Mononuclear cell (primary cell): ENCODE data around the gene TLR4. TPM values are rescaled to one million over a fixed set of nuclear protein-coding genes. Genes with fewer than 3 reads are reported as not detected.

Experiments used
- H3K27me3 ChIP-seq: 2 replicates; pipeline ENCODE4 v1.6.0; 2011; ENCODE audit warnings: low read length, control low read depth; ENCODE audit not compliant: insufficient read depth
- H3K4me1 ChIP-seq: 2 replicates; pipeline ENCODE4 v1.5.1; 2011; ENCODE audit warnings: mild to moderate bottlenecking, low read length, control low read depth; ENCODE audit not compliant: insufficient read depth
- H3K4me3 ChIP-seq: 2 replicates; pipeline ENCODE4 v1.5.1; 2011; ENCODE audit warnings: mild to moderate bottlenecking, low read length, moderate library complexity
- H3K9me3 ChIP-seq: 2 replicates; pipeline ENCODE4 v1.5.1; 2011; ENCODE audit warnings: low read depth, mild to moderate bottlenecking, control low read depth, low read length
- total RNA-seq: library from RNA; depleted of rRNA; stranded (reverse); fragments of >200 nt; gene quantifications from one replicate; pipeline ENCODE4 v1.2.3, GENCODE V29; 2012

The TLR4 gene
- total RNA-seq, 1 donor: 59.9 TPM

DNA sequence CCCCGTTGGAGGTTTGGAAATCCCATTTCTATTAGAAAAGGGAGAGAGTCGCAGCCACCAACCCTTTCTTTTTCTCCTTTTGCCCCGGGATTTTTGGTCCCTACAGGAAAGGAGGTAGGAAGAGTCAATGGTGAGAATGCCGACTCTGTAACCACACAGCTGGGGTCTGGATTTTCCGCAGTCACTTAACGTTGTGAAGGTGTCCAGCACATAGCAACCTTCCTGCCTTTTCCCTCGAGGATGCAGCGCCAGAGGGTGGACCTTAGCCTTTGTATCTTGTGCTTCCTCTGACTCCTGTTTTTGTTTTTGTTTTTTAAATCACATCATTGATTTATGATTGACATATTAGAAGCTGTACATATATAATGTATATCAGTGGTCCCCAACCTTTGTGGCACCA, 41.4 kb downstream of the TLR4 start:
- Histone ChIP-seq H3K4me3 (no peak overlapping the region), H3K4me1 (peaks cover 16% of the 10 kb centered on the region), H3K9me3 (no peaks in the 10 kb centered on the region), H3K27me3 (peaks cover 27% of the 10 kb centered on the region)

DNA sequence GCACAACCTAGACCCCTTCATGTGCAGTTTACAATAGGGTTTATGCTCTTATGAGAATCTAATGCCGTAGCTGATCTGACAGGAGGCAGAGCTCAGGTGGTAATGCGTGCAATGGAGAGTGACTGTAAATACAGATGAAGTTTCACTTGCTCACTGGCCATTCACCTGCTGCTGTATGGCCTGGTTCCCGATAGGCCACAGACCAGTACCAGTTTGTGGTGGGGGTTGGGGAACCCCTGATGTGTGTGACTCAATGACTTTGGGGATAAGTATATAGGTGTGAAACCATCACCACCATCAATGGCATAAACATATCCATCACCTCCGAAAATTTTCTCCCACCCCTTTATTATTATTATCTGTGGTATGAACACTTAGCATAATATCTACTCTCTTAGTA, 42.1 kb downstream of the TLR4 start:
- Histone ChIP-seq H3K27me3 (peaks cover 27% of the 10 kb centered on the region), H3K4me3 (no peak overlapping the region), H3K4me1 (peaks cover 16% of the 10 kb centered on the region), H3K9me3 (no peaks in the 10 kb centered on the region)

DNA sequence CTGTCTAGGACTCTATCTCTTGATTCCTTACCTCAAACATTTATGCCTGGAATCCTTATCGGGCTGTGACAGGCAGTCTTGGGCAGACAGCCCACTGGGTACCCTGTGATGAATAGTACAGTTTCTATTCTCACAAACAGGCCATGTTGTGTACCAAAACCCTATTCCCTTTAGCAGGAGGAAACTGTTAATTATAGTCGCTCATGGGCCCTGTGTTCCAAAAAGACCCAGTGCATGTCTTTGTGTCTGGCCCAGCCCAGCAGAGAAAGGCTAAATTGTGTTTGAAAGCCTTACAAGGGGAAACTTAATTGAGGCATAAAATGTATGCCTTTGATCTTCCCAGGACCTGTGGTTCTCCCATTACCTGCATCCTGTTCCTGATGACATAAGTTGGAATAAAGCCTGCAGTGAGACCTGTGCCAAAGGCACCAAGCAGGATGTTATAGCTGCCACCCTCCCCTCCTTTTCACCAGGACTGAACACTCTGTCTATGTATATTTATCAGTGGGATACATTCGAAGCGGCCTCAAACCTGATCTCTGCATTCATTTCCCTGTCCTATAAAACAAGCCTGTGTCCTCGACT, 43.3 kb downstream of the TLR4 start:
- H3K4me3 ChIP-seq: no peak overlapping the region
- no peaks in the 10 kb centered on the region for H3K9me3 ChIP-seq
- H3K27me3 ChIP-seq: peaks cover 27% of the 10 kb centered on the region
- H3K4me1 ChIP-seq: peaks cover 16% of the 10 kb centered on the region

DNA sequence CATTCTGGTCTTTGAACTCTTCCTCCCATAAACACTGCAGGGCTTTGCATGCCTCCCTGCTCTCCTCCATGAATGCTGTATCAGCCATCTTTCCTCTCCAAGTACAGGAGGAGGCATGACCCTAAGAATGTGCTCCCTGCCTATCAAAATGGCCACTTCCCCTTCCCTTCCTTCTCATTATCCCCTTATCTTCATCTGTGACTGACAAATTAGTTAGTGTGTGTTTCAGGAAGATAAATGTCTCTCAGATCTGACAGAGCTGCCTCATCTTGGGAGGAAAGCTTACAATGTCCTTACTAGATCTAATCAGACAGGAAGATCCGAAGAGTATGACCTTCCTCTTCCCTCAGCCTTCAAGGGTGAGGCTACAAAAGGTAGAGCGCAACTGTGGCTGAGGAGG, 46.2 kb downstream of the TLR4 start:
- Histone ChIP-seq H3K9me3 (no peaks in the 10 kb centered on the region), H3K4me1 (peaks cover 4% of the 10 kb centered on the region), H3K27me3 (peaks cover 11% of the 10 kb centered on the region), H3K4me3 (no peak overlapping the region)

- Histone ChIP-seq H3K27me3 (no peaks in the 10 kb centered on the region), H3K4me1 (no peaks in the 10 kb centered on the region), H3K4me3 (no peak overlapping the region), H3K9me3 (no peaks in the 10 kb centered on the region)
Measured at GRCh38 chr9:117752894-117753293, 48.7 kb downstream of the TLR4 start.

GRCh38 chr9:117757561-117758190, 53.5 kb downstream of the TLR4 start:
- H3K4me3 ChIP-seq: no peak overlapping the region
- no peaks in the 10 kb centered on the region for H3K4me1 ChIP-seq
- H3K9me3 ChIP-seq: no peaks in the 10 kb centered on the region
- H3K27me3 ChIP-seq: no peaks in the 10 kb centered on the region

GRCh38 chr9:117763314-117763713, 59.1 kb downstream of the TLR4 start:
- Histone ChIP-seq H3K4me1 (no peaks in the 10 kb centered on the region), H3K27me3 (no peaks in the 10 kb centered on the region), H3K9me3 (no peaks in the 10 kb centered on the region), H3K4me3 (no peak overlapping the region)

DNA sequence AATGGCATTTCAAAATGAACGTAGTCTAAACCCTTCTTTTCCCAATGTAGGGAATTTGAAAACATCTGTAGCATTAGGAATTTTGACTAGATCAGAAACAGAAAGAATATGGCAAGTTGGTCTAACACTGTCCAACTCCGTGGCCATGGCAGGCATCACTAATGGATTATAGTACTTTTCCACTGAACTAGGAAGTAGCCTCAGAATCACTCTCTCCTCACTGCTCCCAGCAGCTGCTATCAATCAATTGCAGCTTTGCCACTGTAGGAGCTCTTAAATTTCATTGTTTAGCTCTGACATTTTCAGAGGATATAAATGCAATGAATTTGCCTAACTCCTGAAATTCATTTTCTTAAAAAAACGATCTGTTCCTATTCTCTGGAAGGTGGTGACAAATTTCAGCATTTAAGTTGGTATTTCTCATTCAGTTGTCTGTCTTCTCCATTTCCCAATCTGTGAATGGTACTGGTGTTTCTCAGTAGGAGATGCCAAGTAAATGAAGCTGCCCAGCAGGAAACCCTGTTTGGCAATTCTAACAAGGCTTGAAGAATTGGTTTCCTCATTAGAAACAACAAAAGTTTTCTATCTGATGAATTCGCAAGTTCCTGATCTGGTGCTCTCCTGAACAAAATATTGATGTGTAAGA, 64.7 kb downstream of the TLR4 start:
- no peaks in the 10 kb centered on the region for H3K4me1 ChIP-seq
- H3K9me3 ChIP-seq: no peaks in the 10 kb centered on the region
- no peak overlapping the region for H3K4me3 ChIP-seq
- H3K27me3 ChIP-seq: no peaks in the 10 kb centered on the region

DNA sequence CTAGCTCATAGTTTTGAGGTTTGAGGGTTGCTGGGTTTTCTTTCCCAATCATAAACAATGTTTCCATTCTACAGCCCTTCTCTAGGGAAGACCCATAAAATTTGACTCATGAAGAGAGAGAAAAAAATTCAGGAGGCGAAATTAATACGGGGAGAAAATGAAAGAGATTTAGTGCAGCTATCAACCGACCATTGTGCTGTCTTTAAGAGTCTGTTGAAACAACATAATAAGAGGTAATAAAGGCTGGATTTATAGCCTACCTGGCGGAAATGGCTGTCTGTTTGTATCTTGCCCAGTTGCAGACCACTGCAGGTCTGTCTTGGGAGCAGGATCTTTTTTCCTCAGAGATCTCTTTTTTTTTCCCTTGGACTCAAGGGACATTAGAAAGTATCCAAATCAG, 66.9 kb downstream of the TLR4 start:
- no peaks in the 10 kb centered on the region for H3K9me3 ChIP-seq
- H3K4me3 ChIP-seq: no peak overlapping the region
- no peaks in the 10 kb centered on the region for H3K4me1 ChIP-seq
- no peaks in the 10 kb centered on the region for H3K27me3 ChIP-seq

DNA sequence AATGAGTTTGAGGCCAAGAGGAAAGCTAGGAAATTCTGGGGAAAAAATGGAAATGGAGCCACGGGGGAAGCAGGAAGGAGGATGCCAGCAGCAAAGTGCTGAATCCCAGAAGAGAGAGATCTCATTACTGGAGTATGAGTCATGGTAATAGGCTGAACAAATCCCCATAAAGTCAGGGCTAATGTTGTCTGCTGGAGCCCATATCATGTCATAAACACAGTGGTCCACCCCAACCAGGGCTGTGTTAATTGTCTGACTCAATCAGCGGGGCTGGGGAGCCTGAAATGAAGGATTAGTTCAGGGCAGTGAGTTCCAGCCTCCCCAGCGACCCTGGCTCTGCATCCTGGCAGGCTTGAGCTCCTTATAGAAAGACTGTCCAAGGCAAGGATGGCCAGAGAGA, 68.8 kb downstream of the TLR4 start:
- Histone ChIP-seq H3K4me3 (no peak overlapping the region), H3K4me1 (peaks cover 3% of the 10 kb centered on the region), H3K27me3 (no peaks in the 10 kb centered on the region), H3K9me3 (no peaks in the 10 kb centered on the region)
